Stimulated activated CD4-positive, alpha-beta T cell treated with anti-CD3 and anti-CD28 coated beads, Interleukin-1b, Interleukin-23, amount 100 ng/mL, for 1 hour (primary cell): Measurements from ENCODE around the gene PPP1R2B.

ENCODE experiments used
- DNase-seq, 2 donors: peaks; one replicate each; pipeline ENCODE4 v3.0.0-alpha.2; 2020; ENCODE audit warnings: low read depth in 2 of 2

The PPP1R2B gene

DNA sequence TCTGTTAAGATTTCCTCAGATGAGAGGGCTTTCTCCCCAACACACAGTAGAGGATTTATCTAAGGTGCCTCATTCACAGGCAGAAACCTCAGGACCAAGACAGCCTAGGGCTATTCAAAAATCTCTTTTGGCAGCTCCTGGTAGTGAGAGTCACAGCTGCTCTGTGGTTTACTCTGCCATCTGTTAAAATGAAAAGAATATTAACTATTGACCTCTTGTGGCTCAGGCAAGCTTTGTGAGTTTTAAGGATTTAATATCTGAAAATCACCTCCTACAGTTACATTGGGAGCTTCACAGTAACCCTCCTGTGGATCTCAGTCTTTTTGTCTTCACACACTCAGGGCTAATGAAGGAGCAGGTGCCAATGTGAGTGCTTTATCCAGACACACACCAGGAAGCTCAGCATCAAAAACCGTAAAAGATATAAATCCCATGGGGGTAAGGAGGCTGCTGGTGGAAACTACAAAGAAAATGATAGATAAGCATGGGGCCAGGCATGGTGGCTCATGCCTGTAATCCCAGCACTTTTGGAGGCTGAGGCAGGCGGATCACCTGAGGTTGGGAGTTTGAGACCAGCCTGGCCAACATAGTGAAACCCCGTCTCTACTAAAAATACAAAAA, 29.7 kb downstream of the PPP1R2B start:
- no peak for DNase-seq

DNA sequence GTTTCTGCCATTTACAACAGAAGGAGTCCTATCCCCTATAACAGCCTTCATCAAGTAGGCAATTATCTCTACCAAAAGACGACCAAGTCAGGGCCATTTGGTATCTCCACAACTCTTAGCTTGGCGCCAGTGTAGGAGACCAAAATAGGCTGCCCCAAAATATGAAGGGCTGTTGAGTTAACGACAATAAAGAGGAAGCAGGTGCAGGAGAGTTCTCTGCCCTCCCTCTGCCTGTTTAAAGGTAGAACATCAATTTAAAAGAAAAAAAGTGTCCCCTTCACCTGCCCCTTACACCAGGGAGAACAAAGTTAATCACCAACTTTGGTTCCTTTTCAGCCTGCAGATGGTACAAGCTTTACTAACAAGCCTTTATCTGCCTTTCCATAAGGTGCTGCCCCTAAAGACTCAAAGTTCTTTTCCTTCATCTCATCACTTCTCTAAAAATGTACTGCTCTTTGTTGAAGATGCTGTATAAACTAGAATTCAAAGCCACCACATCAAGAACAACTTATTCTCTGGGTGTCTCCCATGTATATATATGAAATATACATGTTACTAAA, 33.3 kb downstream of the PPP1R2B start:
- DNase-seq: no peak

DNA sequence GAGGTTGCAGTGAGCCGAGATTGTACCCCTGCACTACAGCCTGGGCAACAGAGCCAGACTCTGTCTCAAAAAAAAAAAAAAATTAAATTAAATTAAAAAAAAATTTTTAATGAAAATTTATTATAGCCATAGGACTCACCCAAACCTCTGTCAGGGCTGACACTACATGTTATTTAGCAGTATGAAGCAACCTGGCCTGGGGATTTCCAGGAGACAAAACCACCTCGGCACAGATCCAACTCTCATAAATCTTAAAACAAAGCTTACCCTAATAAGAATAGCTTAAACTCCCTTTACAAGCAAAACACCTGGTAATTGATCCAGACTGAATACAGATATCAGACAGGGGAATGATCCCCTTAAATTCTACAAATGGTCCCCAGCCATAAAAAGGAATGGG, 38.4 kb downstream of the PPP1R2B start:
- DNase-seq: no peak

DNA sequence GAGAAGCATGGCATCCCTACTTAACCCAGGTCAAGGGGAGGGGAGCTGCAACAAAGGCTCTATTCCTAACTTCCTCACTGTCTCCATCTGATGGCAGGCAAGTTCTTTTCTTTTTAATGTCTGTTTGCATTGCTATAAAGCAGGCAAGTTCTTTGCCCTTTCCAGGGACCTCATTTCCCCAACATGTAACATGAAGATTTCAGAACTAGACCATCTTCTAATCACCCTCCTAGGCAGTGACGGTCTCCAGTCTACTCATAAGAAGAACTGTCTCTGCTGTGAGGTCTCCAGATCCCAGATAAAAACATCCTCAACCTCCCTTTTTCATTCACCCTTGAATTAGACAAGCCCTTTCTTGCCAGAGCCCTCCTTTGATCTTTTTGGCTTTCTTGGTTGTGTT, 42.1 kb downstream of the PPP1R2B start:
- DNase-seq: no peak

DNA sequence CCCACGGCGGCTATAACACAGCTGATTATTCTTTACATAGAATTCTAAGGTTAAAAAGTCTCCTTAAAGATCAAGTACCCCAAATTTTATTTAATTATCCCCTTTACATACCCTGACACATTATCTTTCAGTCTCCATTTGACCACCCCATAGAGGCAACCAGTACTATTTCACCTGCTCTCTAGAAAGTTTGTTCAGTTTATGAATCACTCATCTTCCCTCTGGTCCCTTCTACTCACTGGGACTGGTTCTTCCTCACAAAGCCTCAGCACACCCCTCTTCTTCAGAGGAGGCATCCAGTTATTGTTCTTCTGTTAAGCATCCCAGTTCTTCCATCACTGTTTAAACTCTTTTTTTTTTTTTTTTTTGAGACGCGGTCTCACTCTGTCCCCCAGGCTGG, 42.8 kb downstream of the PPP1R2B start:
- no peak for DNase-seq

DNA sequence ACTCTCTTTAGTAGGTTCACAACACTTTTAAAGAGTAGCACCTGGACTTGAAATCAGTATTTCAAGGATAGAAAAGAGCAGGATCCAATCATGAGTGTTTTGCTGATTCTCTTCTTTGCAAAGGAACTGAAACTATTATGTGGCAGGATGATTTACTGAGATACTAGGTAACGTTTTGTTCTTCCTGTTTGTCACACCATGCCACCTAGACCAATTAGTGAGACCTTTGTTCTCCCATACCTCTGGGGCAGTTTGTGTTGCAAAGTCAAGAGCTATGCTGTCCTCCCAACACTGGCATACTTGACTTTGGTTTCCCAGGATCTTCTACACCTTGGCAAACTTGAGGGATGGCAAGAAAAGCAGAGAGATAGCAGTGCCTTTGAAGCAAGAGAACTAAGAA, 43.4 kb downstream of the PPP1R2B start:
- DNase-seq: no peak

DNA sequence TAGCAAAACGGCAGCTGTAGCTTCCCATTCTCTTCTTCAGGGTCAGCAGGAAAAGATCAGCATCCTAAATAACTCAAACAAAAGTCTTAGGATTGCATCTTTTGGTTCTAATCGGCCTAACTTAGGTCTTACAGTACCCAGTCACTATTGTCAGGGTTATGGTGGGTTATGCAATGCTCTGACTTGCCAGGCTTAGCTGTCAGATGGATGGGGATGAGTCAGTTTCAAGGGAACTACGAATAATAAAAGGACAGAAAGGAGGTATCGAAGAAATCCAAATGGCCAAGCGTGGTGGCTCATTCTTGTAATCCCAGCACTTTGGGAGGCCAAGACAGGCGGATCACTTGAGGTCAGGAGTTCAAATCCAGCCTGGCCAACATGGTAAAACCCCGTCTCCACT, 46.5 kb downstream of the PPP1R2B start:
- DNase-seq: no peak
